Heart left ventricle (tissue), 16 donors: ENCODE measurements around the gene GAS7. TPM values are rescaled to one million over a fixed set of nuclear protein-coding genes. Genes with fewer than 3 reads are reported as not detected.

Experiments used
- ATAC-seq, 4 donors: fragments of 200-7000 bp; cut with Tn5 transposase; one replicate each; pipeline ENCODE4 v1.9.1; 2020 to 2022; ENCODE audit warnings: moderate library complexity in 4 of 4, mild to moderate bottlenecking in 3 of 4, moderate number of reproducible peaks in 1 of 4
- DNase-seq, 5 donors: peaks; one replicate each; pipeline ENCODE4 v3.0.0-alpha.2; 2020
- H3K27ac ChIP-seq, 12 donors: fragments of 200-600 bp; sonication (generic) in 4 of 12; one replicate each; pipeline versions ENCODE4 v1.5.0 to v1.8.0; 2016 to 2022; ENCODE audit warnings: mild to moderate bottlenecking in 2 of 12
- H3K27me3 ChIP-seq, 9 donors: fragments of 200-600 bp; sonication (generic) in 2 of 9; one replicate each; pipeline versions ENCODE4 v1.5.1 to v1.8.0; 2016 to 2022; ENCODE audit warnings: mild to moderate bottlenecking in 3 of 9
- H3K36me3 ChIP-seq, 9 donors: fragments of 200-600 bp; sonication (generic) in 2 of 9; one replicate each; pipeline versions ENCODE4 v1.5.0 to v1.8.0; 2018 to 2022; ENCODE audit warnings: mild to moderate bottlenecking in 2 of 9
- H3K4me1 ChIP-seq, 12 donors: fragments of 200-600 bp; sonication (generic) in 4 of 12; one replicate each; pipeline versions ENCODE4 v1.5.0 to v1.8.0; 2016 to 2022; ENCODE audit warnings: mild to moderate bottlenecking in 3 of 12
- H3K4me3 ChIP-seq, 12 donors: fragments of 200-600 bp; sonication (generic) in 4 of 12; one replicate each; pipeline versions ENCODE4 v1.5.0 to v1.8.0; 2017 to 2022; ENCODE audit warnings: mild to moderate bottlenecking in 9 of 12, moderate library complexity in 4 of 12
- H3K9me3 ChIP-seq, 12 donors: fragments of 200-600 bp; sonication (generic) in 4 of 12; one replicate each; pipeline versions ENCODE4 v1.5.0 to v1.8.0; 2016 to 2022; ENCODE audit warnings: mild to moderate bottlenecking in 1 of 12
- CTCF ChIP-seq, 12 donors: fragments of 200-600 bp; sonication (generic) in 4 of 12; IDR thresholded peaks; one replicate each; pipeline versions ENCODE4 v1.5.0 to v1.8.0; 2018 to 2022; ENCODE audit warnings: antibody characterized with exemption in 12 of 12, mild to moderate bottlenecking in 5 of 12
- POLR2A ChIP-seq, 2 donors: fragments of 450-650 bp; IDR thresholded peaks; one replicate each; pipeline ENCODE4 v1.6.1; 2017; ENCODE audit warnings: antibody characterized with exemption in 2 of 2, mild to moderate bottlenecking in 2 of 2, moderate library complexity in 2 of 2
- WGBS, 4 donors: extraction: QIAGEN DNeasy Blood & Tissue Kit in 2 of 4; methylation state at CpG; one replicate each; pipeline versions ENCODE4 v1.1.5 to v1.1.7; 2013 to 2018; 5-methylcytosine and 5-hydroxymethylcytosine counted together
- intact Hi-C, 10 donors: fragments of 100-400 bp; cut with DNase I; formaldehyde crosslinking; loops; one replicate each; pipeline versions ENCODE4 v1.11.1 to v1.14.2; 2022
- polyA plus RNA-seq, 2 donors: library from polyadenylated mRNA; stranded (reverse); fragments of 200-250 nt; gene quantifications; one replicate each; pipeline ENCODE4 v1.2.3, GENCODE V29; 2013
- total RNA-seq, 9 donors: library from RNA; depleted of rRNA in 2 of 9; stranded (reverse); fragments of >200 nt in 2 of 9; fragmentation: NEBNext Ultra II Directional in 3 of 9; extraction: Animal tissue kit (Norgen Biotek cat#: 25700) in 3 of 9; gene quantifications; one replicate each; pipeline versions ENCODE4 v1.1.0 to v1.2.4, GENCODE V29; 2016 to 2023
- donor health status: ischemic (EF 13 %, LVEDD 7.1; RV severe dilation, severe dysfunction).
- donor health status: healthy with polysubstance abuse.
- donor health status: DM: no; HTN: yes; CAD: no.
- donor health status: DM: no; HTN: no; CAD: no.
- donor health status: ischemic (EF 25% LVEDD 6.9; RV normal size, moderate dysfunction).
- donor health status: ischemic (EF 25% LVEDD 5.7; RV mildly dilated, moderate dysfunction).
- donor health status: healthy.
- donor health status: DM: yes; HTN: yes; CAD: no.
- donor health status: ischemic (EF 35%, LVEDD 5.7; RV mildly dilated, moderate dysfunction).
- donor health status: nonischemic (EF 11% LVEDD 7.7; RV severe dilation, severe dysfunction).
- donor health status: DM: yes; HTN: yes; CAD: no.
- donor health status: PGD.
- donor health status: ischemic (EF 29% LVEDD 5.4; RV normal size, mild dysfunction).
- donor health status: nonischemic (EF 23%, LVEDD 6.1; RV moderate dilation, normal function).

GAS7 gene
- total and polyA plus RNA-seq, 11 donors, result 19.4 to 86.5 (median 65.1) TPM

- H3K4me1 ChIP-seq, result peaks cover 0 to 60% (median 15%) of the 10 kb centered on the region in 12 donors
- ATAC-seq (peak in 2 of 4 donors; percentile 30 to 60), DNase-seq (no peak)
- no peak overlapping the region for H3K4me3 ChIP-seq
- H3K36me3 ChIP-seq, result no peaks in the 10 kb centered on the region
- H3K27ac ChIP-seq, result peak overlapping the region in 1 of 12 donors; percentile 27
- H3K9me3 ChIP-seq, result no peaks in the 10 kb centered on the region
- TF ChIP-seq CTCF (IDR thresholded peaks at IDR 0.05) (no peak), POLR2A (IDR thresholded peaks at IDR 0.05) (no peak)
- intact Hi-C loops, result no loop called here
- peaks cover 0 to 5% (median 0%) of the 10 kb centered on the region in 9 donors for H3K27me3 ChIP-seq
- WGBS, 4 donors, result 65 to 75% (median 72%) methylated on average over 4 of the region's 4 CpGs
Observed at GRCh38 chr17:10169290-10169689, 29.1 kb downstream of the GAS7 start.

GRCh38 chr17:10166176-10166935 lies 32.0 kb downstream of the GAS7 start:
- H3K4me3 ChIP-seq, result no peak overlapping the region
- no peaks in the 10 kb centered on the region for H3K27me3 ChIP-seq
- DNase-seq (no peak), ATAC-seq (no peak)
- intact Hi-C loops, result no loop called here
- H3K4me1 ChIP-seq, result peaks cover 0 to 49% (median 7%) of the 10 kb centered on the region in 12 donors
- no peaks in the 10 kb centered on the region for H3K36me3 ChIP-seq
- no peak overlapping the region for H3K27ac ChIP-seq
- no peak for TF ChIP-seq CTCF (IDR thresholded peaks at IDR 0.05)
- no peak for TF ChIP-seq POLR2A (IDR thresholded peaks at IDR 0.05)
- no peaks in the 10 kb centered on the region for H3K9me3 ChIP-seq
- WGBS, 4 donors, result 85 to 93% (median 88%) methylated on average over 7 of the region's 7 CpGs

- 48 to 68% (median 59%) methylated on average over 5 of the region's 5 CpGs for WGBS, 4 donors
- no peak for TF ChIP-seq CTCF (IDR thresholded peaks at IDR 0.05)
- no peak for TF ChIP-seq POLR2A (IDR thresholded peaks at IDR 0.05)
- H3K36me3 ChIP-seq, result no peaks in the 10 kb centered on the region
- H3K4me1 ChIP-seq, result peaks cover 0 to 31% (median 0%) of the 10 kb centered on the region in 12 donors
- ATAC-seq, result peak; percentile 35 to 77 (median 74)
- intact Hi-C loops, result no loop called here
- H3K27ac ChIP-seq, result peak overlapping the region in 6 of 12 donors; percentile 4 to 47 (median 26)
- no peaks in the 10 kb centered on the region for H3K9me3 ChIP-seq
- H3K27me3 ChIP-seq, result no peaks in the 10 kb centered on the region
- H3K4me3 ChIP-seq, result peak overlapping the region in 1 of 12 donors; percentile 22
- DNase-seq, result no peak
Observed at GRCh38 chr17:10162096-10162495, 36.3 kb downstream of the GAS7 start.

GRCh38 chr17:10161386-10161785 lies 37.0 kb downstream of the GAS7 start:
- ATAC-seq (no peak), DNase-seq (no peak)

More at GRCh38 chr17:10161386-10161785, 37.0 kb downstream of the GAS7 start:
- WGBS, 4 donors, result 48 to 72% (median 55%) methylated on average over 5 of the region's 5 CpGs
- no peaks in the 10 kb centered on the region for H3K9me3 ChIP-seq
- TF ChIP-seq POLR2A (IDR thresholded peaks at IDR 0.05), result no peak
- H3K27me3 ChIP-seq, result no peaks in the 10 kb centered on the region
- H3K27ac ChIP-seq, result no peak overlapping the region
- no peaks in the 10 kb centered on the region for H3K36me3 ChIP-seq
- H3K4me3 ChIP-seq, result no peak overlapping the region
- H3K4me1 ChIP-seq, result peaks cover 0 to 37% (median 4%) of the 10 kb centered on the region in 12 donors
- intact Hi-C loops, result no loop called here
